ENCODE results near the gene SCML1.
"Not testable (repeated sequence)": the region's sequence is repeated elsewhere in the genome, so short reads cannot be mapped to it uniquely, and the experiment has no call there.

The SCML1 gene

GRCh38 chrX:17738737-17739535 lies 1.6 kb downstream of the SCML1 start:
- no peak for DNase-seq (ENCODE audit: low read depth)

- DNase-seq (ENCODE audit: low read depth) = no peak
Observed at GRCh38 chrX:17740137-17741122, 3.1 kb downstream of the SCML1 start.

GRCh38 chrX:17741123-17741511 lies 3.8 kb downstream of the SCML1 start:
- DNase-seq (ENCODE audit: low read depth) = no peak

- DNase-seq (ENCODE audit: low read depth) = no peak
Observed at GRCh38 chrX:17743913-17744312, 6.6 kb downstream of the SCML1 start.

GRCh38 chrX:17744896-17745523 lies 7.7 kb downstream of the SCML1 start:
- no peak for DNase-seq (ENCODE audit: low read depth)

- DNase-seq (ENCODE audit: low read depth) = no peak
Observed at GRCh38 chrX:17747692-17748091, 10.4 kb downstream of the SCML1 start.

- DNase-seq (ENCODE audit: low read depth) = no peak
Observed at GRCh38 chrX:17748684-17749083, 11.4 kb downstream of the SCML1 start.

- no peak for DNase-seq (ENCODE audit: low read depth)
Observed at GRCh38 chrX:17750436-17750835, 13.1 kb downstream of the SCML1 start.

- no peak for DNase-seq (ENCODE audit: low read depth)
Observed at GRCh38 chrX:17758382-17758781, 21.1 kb downstream of the SCML1 start.

- DNase-seq (ENCODE audit: low read depth) = no peak
Observed at GRCh38 chrX:17759990-17760389, 22.7 kb downstream of the SCML1 start.

GRCh38 chrX:17767734-17768133 lies 30.4 kb downstream of the SCML1 start:
- no peak for DNase-seq (ENCODE audit: low read depth)

GRCh38 chrX:17768997-17769396 lies 31.7 kb downstream of the SCML1 start:
- no peak for DNase-seq (ENCODE audit: low read depth)

- DNase-seq (ENCODE audit: low read depth) = no peak
Observed at GRCh38 chrX:17769701-17770269, 32.5 kb downstream of the SCML1 start.

GRCh38 chrX:17773221-17773876 lies 36.1 kb downstream of the SCML1 start:
- no peak for DNase-seq (ENCODE audit: low read depth)

GRCh38 chrX:17774053-17774452 lies 36.8 kb downstream of the SCML1 start:
- DNase-seq (ENCODE audit: low read depth) = no peak

GRCh38 chrX:17778997-17779396 lies 41.7 kb downstream of the SCML1 start:
- no peak for DNase-seq (ENCODE audit: low read depth)

GRCh38 chrX:17779434-17779833 lies 42.1 kb downstream of the SCML1 start:
- no peak for DNase-seq (ENCODE audit: low read depth)

GRCh38 chrX:17786554-17787347 lies 49.5 kb downstream of the SCML1 start:
- not testable (repeated sequence) for DNase-seq (ENCODE audit: low read depth)

- no peak for DNase-seq (ENCODE audit: low read depth)
Observed at GRCh38 chrX:17787557-17787956, 50.3 kb downstream of the SCML1 start.

- peak; percentile 19 for DNase-seq (ENCODE audit: low read depth)
Observed at GRCh38 chrX:17788439-17788838, 51.1 kb downstream of the SCML1 start.
